ENCODE data around the gene THEMIS2. TPM values are rescaled to one million over a fixed set of nuclear protein-coding genes. Genes with fewer than 3 reads are reported as not detected.
A peak's percentile ranks its signal among the peaks of the same experiment; 100 is the strongest.
"Not testable (repeated sequence)": the region's sequence is repeated elsewhere in the genome, so short reads cannot be mapped to it uniquely, and the experiment has no call there.

Gene THEMIS2
- total RNA-seq, 1 donor from 2014 or later = 4.6 TPM

GRCh38 chr1:27849951-27850350 lies 22.4 kb upstream of the THEMIS2 start:
- H3K36me3 Mint-ChIP-seq (ENCODE audit: unreplicated experiment) = peaks cover 13% of the 10 kb centered on the region
- no peak for DNase-seq
- no peaks in the 10 kb centered on the region for H3K4me1 Mint-ChIP-seq (ENCODE audit: low read depth, unreplicated experiment)
- H3K9me3 Mint-ChIP-seq (ENCODE audit: unreplicated experiment) = peaks cover 5% of the 10 kb centered on the region
- no peak for TF ChIP-seq CTCF (IDR thresholded peaks at IDR 0.05; ENCODE audit: partially characterized antibody, unreplicated experiment)
- no peak overlapping the region for H3K27ac Mint-ChIP-seq (ENCODE audit: unreplicated experiment)
- H3K27me3 Mint-ChIP-seq (ENCODE audit: unreplicated experiment) = peaks cover 3% of the 10 kb centered on the region
- H3K4me3 Mint-ChIP-seq (ENCODE audit: unreplicated experiment) = no peak overlapping the region

GRCh38 chr1:27855085-27855484 lies 17.3 kb upstream of the THEMIS2 start:
- peak overlapping the region; percentile 76 for H3K27ac Mint-ChIP-seq (ENCODE audit: unreplicated experiment)
- H3K9me3 Mint-ChIP-seq (ENCODE audit: unreplicated experiment) = peaks cover 4% of the 10 kb centered on the region
- TF ChIP-seq CTCF (IDR thresholded peaks at IDR 0.05; ENCODE audit: partially characterized antibody, unreplicated experiment) = no peak
- peaks cover 6% of the 10 kb centered on the region for H3K4me1 Mint-ChIP-seq (ENCODE audit: low read depth, unreplicated experiment)
- DNase-seq = no peak
- H3K36me3 Mint-ChIP-seq (ENCODE audit: unreplicated experiment) = peaks cover 13% of the 10 kb centered on the region
- peaks cover 3% of the 10 kb centered on the region for H3K27me3 Mint-ChIP-seq (ENCODE audit: unreplicated experiment)
- H3K4me3 Mint-ChIP-seq (ENCODE audit: unreplicated experiment) = no peak overlapping the region

- H3K4me1 Mint-ChIP-seq (ENCODE audit: low read depth, unreplicated experiment) = peaks cover 6% of the 10 kb centered on the region
- H3K4me3 Mint-ChIP-seq (ENCODE audit: unreplicated experiment) = no peak overlapping the region
- TF ChIP-seq CTCF (IDR thresholded peaks at IDR 0.05; ENCODE audit: partially characterized antibody, unreplicated experiment) = no peak
- peaks cover 2% of the 10 kb centered on the region for H3K27me3 Mint-ChIP-seq (ENCODE audit: unreplicated experiment)
- no peaks in the 10 kb centered on the region for H3K9me3 Mint-ChIP-seq (ENCODE audit: unreplicated experiment)
- no peak overlapping the region for H3K27ac Mint-ChIP-seq (ENCODE audit: unreplicated experiment)
- no peak for DNase-seq
- H3K36me3 Mint-ChIP-seq (ENCODE audit: unreplicated experiment) = peaks cover 2% of the 10 kb centered on the region
These were observed 15.6 kb upstream of the THEMIS2 start for GRCh38 chr1:27856561-27857343.

- H3K4me3 Mint-ChIP-seq (ENCODE audit: unreplicated experiment); H3K27me3 Mint-ChIP-seq (ENCODE audit: unreplicated experiment); H3K9me3 Mint-ChIP-seq (ENCODE audit: unreplicated experiment); H3K36me3 Mint-ChIP-seq (ENCODE audit: unreplicated experiment); H3K27ac Mint-ChIP-seq (ENCODE audit: unreplicated experiment); DNase-seq; H3K4me1 Mint-ChIP-seq (ENCODE audit: low read depth, unreplicated experiment): not testable (repeated sequence)
These were observed 14.8 kb upstream of the THEMIS2 start for GRCh38 chr1:27857552-27857951.

- Mint-ChIP-seq H3K4me1 (ENCODE audit: low read depth, unreplicated experiment) (peaks cover 6% of the 10 kb centered on the region), H3K27ac (ENCODE audit: unreplicated experiment) (no peak overlapping the region), H3K4me3 (ENCODE audit: unreplicated experiment) (no peak overlapping the region), H3K27me3 (ENCODE audit: unreplicated experiment) (peaks cover 4% of the 10 kb centered on the region), H3K9me3 (ENCODE audit: unreplicated experiment) (no peaks in the 10 kb centered on the region), H3K36me3 (ENCODE audit: unreplicated experiment) (no peaks in the 10 kb centered on the region)
- peak; percentile 97 for TF ChIP-seq CTCF (IDR thresholded peaks at IDR 0.05; ENCODE audit: partially characterized antibody, unreplicated experiment)
- DNase-seq = peak; percentile 92
These were observed 14.0 kb upstream of the THEMIS2 start for GRCh38 chr1:27858072-27858948.

Data from glutamatergic neuron (in vitro differentiated cells).